Measurements from ENCODE around the gene CCDC141. TPM values are rescaled to one million over a fixed set of nuclear protein-coding genes. Genes with fewer than 3 reads are reported as not detected.
A peak's percentile ranks its signal among the peaks of the same experiment; 100 is the strongest.

CCDC141 gene
- total RNA-seq, 1 experiment from 2014 or later: not detected

DNA sequence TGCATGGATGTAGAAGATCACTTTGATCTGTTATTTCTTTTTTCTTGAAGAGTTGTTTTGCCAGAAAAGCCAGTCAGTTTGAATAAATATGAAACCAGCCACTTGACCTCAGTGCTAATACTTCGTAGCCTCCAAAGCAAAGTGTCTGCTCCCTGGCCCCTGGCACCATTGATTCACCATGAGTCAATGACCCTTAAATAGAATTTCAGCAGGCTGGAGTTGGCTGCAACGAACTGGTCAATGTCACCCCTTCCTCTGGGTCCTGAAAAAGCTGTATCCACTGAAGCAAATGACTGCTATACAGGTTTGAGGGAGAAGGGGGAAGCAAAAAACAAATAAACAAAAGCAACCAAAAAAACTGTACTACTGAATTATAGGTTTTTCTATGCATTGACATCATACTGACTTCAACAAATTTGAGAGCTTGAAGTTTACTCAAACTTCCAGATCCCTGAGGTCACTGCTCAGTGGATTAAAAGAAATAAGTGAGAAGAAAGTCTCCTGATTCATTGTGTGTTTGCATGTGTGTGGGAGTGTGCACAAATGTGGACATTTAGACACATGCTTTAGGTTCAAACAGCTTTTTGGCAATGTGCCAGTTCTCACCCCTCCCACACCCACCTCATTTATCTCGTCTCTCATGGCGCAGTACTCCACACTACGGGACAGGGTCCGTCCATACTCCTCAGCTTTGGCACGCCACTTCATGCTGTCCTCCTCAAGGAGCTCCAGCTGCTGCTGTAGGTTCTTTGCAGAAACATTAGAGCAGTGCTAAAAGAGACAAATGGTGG, 184.6 kb downstream of the CCDC141 start:
- in situ Hi-C loops (cut with HindIII; ENCODE audit: low pct_unique_long_range_greater_than_20kb, low sequenced_read_pairs): no loop called here
- DNase-seq (ENCODE audit: low read depth, low spot score): no peak

DNA sequence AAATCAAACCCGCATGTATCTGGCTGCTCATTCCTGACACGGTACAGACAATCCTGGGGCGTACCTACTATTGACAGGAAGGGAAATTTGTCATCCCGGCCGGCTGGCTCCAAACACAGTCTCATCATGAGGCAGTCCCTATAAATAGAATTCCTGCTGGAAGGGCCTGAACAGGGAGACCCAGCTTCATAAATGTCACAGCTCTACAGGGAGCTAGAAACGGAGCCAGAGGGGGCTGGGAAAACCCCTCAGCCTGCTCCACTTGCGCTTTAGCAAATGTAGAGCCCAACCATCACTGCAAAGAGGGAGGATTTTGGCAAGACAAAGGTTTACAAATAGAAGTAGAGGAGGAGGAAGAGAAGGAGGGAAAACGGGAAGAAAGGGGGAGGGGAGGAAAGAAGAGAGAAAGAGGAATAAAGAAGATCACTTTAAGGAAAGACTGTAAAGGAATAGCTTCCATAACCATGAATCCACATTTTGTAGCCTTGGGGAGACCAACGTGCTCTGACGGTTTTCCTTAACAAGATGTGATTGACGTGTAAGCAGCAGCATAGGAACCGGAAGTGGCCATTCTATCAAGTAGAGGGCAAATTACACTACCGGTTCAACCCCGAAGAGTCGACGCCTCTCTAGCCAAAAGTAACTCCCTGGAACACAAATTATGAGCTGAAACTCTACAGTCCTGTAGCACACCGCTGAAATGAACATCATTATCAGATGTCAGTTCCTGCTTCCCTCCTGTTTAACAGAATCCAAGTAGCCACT, 185.9 kb downstream of the CCDC141 start:
- in situ Hi-C loops (cut with HindIII; ENCODE audit: low pct_unique_long_range_greater_than_20kb, low sequenced_read_pairs): no loop called here
- no peak for DNase-seq (ENCODE audit: low read depth, low spot score)

DNA sequence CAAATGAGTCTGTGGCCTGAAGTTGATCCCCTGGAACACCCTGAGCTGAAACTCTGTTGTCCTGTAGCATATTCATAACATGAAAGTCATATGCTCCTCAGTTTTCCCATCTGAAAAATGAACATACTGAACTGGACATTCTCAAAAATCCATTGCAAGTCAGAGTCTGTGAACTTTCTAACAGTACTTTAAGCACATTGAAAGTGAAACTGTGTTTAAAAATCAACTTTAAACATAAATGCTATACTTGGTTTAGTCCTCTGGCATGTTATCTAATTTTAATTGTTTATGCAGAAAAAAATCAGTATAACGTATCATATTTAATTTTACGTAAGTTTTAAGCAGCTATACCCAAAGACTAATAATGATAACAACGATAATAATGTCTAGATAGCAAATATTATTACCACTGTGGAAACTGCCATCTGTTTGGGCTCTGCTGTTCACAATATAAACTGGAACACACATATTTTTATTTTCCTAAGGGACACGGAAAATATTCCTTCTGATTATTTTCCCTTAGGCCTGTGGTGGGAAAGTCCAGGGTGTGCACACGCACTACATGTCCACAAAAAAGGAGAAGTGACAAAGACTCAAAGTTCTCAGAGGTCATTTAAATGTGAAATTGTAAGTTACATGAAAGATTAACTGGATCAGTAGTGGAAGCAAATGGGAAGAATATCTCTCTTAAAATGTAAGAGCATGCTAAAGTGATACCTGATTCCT, 186.6 kb downstream of the CCDC141 start:
- in situ Hi-C loops (cut with HindIII; ENCODE audit: low pct_unique_long_range_greater_than_20kb, low sequenced_read_pairs): no loop called here

DNA sequence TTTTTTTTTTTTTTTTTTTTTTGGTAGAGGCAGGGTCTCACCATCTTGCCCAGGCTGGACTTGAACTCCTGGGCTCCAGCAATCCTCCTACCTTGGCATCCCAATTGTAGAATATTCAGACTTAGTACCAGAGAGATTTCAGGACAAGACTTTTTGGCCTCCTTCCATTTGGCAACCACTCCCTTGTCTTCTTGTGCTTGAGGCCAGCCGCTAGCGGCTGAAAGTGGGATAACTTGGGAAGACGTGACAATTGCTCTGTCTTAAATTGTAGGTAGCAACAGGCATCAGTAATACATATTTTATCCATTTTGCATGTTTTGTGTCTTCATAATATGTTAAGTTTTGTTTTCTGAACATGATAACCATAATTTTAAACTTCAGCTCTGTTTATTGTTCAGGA, 189.4 kb downstream of the CCDC141 start:
- in situ Hi-C loops (cut with HindIII; ENCODE audit: low pct_unique_long_range_greater_than_20kb, low sequenced_read_pairs): no loop called here
- DNase-seq (ENCODE audit: low read depth, low spot score): peak; percentile 32

More for the DNA sequence above, 186.6 kb downstream of the CCDC141 start:
- DNase-seq (ENCODE audit: low read depth, low spot score): no peak

DNA sequence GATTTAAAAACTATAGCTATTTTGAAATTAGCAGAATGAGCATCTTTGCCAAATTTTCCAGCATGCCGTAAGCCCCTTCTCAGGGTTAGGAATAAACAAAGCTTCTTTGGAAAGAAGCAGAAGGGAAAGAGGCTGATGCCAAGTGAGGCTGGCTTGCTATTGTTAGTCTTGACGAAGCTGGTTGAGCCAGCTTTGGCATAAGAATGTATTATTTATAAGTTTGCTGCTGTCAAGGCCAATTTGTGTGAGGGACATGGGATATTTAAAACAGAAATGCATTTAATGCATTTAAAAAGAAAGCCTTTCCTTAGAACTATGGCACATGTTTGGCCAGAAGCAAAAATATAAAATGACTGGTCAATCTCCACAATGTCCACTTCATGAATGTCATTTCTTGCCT, 190.2 kb downstream of the CCDC141 start:
- in situ Hi-C loops (cut with HindIII; ENCODE audit: low pct_unique_long_range_greater_than_20kb, low sequenced_read_pairs): no loop called here
- DNase-seq (ENCODE audit: low read depth, low spot score): no peak

DNA sequence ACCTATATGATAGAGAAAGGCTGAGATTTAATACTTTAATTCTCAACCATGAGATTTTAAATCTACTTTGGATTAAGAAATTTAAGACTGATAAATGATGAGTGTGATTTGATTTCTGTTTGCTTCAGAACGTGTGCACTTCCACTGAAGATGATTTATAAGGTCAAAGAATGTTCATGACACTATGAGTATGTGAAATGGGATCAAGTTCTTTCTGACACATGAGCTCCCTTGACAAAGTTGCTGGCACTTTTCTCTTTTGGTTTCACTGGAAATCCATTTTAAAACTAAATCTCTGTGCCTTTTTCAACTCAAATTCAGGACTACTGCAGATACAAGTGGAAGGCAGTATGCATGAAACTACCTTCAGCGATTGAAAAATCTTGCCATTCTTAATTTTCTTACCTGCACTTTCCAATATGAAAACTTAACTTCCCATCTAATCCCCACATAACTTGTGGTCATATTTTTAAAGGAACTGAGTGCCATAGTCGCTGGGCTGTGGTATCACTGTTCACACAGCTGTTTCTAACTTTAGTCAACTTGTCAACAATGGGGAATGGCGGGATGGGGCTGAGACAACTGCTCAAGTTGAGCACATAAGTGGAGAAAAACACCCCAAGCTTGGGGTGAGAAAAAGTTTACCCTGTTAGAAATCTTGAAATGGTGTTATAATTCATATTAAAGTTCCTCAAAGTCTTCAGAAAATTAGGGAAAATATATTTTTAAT, 190.9 kb downstream of the CCDC141 start:
- DNase-seq (ENCODE audit: low read depth, low spot score): no peak
- in situ Hi-C loops (cut with HindIII; ENCODE audit: low pct_unique_long_range_greater_than_20kb, low sequenced_read_pairs): no loop called here

DNA sequence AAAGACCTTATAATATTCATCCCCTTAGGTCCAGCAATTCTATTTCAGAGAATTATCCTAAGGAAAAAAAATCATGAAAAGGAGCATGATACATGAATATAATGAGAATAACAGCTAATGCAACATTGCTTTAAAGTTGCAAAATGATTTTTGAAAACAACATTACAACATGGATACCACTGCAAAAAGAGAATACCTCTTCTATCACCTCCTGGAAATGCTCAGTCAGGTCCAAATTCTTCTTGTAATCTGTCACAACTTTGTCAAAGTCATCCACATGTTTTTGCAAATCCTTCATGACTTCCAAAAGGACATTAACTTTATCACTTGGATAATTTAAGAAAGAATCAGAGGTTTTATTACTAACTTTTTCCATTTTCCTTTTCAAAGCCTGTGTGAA, 194.8 kb downstream of the CCDC141 start:
- DNase-seq (ENCODE audit: low read depth, low spot score): no peak
- in situ Hi-C loops (cut with HindIII; ENCODE audit: low pct_unique_long_range_greater_than_20kb, low sequenced_read_pairs): no loop called here

DNA sequence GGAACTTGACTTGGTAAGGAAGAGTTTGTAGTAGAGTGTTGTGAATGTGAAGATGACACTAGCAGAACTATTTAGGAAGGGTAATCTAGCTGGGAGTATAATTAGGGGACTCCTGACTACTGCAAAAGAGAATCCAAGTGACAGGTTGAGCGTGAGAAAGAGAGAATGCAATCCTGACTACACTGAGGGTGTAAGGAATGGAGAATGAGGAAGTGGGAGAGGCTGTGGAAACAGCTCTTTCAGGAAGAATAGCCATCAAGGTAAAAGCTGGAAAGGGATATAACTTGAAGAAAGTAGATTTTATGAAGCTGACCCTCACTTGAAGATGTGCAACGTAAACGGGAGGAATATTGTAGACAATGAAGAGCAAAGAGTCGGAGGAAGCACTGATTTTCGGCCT, 201.6 kb downstream of the CCDC141 start:
- in situ Hi-C loops (cut with HindIII; ENCODE audit: low pct_unique_long_range_greater_than_20kb, low sequenced_read_pairs): no loop called here
- DNase-seq (ENCODE audit: low read depth, low spot score): no peak

DNA sequence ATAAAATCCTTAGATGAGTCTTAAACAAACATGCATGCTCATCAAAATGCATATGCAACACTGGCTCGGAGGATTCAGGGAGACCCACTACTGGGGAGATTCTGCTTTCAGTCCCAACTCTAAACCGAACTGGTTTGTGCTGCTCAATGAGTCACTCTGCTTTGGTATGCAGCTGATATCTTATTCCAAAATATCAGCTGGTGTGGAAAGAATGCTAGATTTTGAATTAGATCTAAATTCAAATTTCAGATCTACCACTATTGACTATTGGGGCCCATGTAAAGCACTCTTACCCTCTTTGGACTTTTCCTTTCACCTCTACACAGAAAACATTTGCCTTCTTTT, 203.5 kb downstream of the CCDC141 start:
- no peak for DNase-seq (ENCODE audit: low read depth, low spot score)
- in situ Hi-C loops (cut with HindIII; ENCODE audit: low pct_unique_long_range_greater_than_20kb, low sequenced_read_pairs): no loop called here

DNA sequence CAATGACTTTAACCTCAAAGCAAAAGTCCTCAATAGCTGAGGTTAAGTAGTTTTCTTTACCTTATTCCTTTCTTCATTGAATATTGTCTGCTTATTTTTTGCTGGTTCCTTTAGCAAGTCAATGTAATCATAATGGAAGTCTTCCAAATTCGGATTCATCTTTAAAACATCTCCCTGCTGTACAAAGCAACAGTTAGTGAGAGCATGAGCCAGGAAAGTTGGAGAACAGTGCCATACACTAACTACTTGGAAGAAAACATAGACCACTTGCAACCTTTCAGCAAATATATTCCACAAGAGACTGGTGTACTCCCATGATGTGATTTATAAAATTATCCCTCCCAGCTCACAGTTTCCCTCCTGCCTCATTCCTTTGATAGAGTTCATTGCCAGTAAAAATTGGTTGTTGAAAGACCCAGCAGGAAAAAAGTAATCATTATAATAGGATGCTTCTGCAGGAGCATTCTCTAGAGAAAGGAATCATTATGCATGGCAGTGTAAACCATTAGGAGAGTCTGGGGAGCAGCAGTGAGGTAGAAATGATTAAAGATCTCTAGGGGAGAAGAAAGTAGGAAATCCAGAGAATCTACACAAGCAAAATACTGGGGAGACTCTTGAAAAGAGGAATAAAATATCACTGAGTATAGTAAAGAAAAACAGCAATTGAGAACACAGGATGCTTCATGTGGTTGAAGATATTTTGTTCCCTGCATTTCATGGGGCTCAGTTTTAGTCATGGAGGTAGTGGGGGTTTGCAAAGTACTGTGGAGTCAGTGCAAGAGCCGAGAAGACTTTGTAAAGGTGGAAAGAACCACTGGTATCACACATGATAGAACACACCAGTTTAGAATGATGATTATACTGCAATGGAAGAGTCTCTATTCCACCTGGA, 204.1 kb downstream of the CCDC141 start:
- no peak for DNase-seq (ENCODE audit: low read depth, low spot score)

DNA sequence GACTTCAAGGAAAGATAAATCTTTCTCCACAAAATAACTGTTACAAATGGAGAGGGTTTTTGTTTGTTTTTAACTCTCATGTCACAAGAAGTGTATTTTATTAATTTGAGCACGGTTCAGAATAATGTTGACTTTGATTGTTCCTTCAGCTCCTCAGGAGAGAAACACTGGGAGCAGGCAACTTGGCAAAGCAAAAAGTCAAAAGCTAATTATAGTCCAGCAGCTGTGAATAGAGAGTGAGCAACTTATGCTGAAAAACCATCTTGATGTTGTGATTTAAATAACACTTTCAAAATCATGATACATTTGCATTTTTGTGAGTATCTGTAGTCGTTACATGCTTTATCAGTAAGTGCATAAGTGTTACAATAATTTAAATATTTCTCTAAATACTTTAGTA, 205.2 kb downstream of the CCDC141 start:
- no peak for DNase-seq (ENCODE audit: low read depth, low spot score)
- in situ Hi-C loops (cut with HindIII; ENCODE audit: low pct_unique_long_range_greater_than_20kb, low sequenced_read_pairs): no loop called here

More for the DNA sequence above, 204.1 kb downstream of the CCDC141 start:
- in situ Hi-C loops (cut with HindIII; ENCODE audit: low pct_unique_long_range_greater_than_20kb, low sequenced_read_pairs): no loop called here

DNA sequence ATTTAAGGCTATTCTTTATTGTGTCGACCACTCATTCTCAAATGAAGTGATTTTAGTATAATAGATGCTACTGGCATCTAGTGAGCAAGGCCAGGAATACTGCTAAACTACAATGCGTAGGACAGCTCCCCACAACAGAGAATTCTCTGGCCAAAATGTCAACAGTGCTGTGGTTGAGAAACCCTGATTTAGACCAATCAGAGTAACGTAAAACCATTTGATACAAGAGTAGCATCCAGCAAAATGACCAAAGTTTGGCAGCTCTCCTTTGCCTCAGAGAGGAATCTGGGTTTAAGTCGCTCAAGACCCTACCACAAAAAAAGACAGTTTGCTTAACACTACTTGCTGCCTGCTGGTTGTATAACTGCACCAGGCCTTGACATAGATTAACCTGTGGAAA, 205.7 kb downstream of the CCDC141 start:
- DNase-seq (ENCODE audit: low read depth, low spot score): no peak
- in situ Hi-C loops (cut with HindIII; ENCODE audit: low pct_unique_long_range_greater_than_20kb, low sequenced_read_pairs): no loop called here

DNA sequence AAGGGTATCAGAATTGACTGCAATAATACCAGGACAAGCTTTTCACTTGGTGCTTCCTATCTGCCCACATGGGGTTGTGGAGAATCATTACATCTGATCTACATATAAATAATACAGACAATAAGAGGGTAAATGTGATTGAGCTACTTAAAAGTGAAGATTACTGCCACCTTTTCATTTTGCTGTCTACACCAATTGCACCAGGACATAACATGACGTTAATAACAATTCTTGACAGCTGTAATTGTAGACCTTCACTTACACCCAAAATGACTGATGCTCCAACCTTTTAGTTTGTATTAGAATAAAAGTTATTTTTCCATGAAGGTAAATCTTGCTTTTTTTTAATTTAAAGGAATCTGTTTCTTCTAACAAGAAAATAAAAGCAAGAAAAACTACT, 206.2 kb downstream of the CCDC141 start:
- no peak for DNase-seq (ENCODE audit: low read depth, low spot score)
- in situ Hi-C loops (cut with HindIII; ENCODE audit: low pct_unique_long_range_greater_than_20kb, low sequenced_read_pairs): no loop called here

DNA sequence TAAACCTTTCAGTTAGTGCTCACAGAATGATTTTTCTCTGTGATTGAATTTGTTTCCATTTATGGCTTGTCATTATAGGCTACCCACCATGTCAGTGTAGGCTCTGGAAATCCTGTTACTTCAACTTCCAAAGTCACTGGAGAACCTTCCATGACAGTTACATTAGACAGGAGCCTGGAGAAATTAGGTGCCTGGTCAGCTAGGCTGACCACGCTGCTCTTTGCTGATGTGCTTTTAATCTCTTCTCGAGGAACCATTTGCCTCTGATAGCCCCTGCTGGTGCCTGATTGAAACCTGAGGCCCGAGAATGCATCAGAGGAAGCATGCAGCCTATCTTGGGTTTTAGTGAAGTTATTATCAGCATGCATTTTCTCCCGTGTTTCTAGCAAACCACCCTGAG, 213.1 kb downstream of the CCDC141 start:
- in situ Hi-C loops (cut with HindIII; ENCODE audit: low pct_unique_long_range_greater_than_20kb, low sequenced_read_pairs): no loop called here

DNA sequence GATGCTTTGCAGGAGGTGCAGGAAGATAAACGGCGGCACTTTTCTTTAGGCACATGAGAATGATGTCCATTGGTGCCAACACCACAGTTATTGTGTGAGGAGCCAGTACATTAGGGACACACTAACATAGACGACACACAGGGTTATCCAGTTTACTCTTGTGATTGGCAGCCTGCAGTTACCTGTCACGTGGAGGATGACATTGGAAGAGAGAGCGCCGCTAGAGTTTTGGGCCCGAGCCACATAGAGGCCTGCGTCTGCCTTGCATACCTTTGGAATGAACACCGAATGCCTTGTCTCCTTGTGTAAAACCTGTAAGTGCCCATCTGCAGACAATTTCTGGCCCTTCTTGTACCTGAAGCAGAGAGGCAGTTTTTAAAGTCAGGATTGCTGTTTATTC, 215.9 kb downstream of the CCDC141 start:
- DNase-seq (ENCODE audit: low read depth, low spot score): no peak
- in situ Hi-C loops (cut with HindIII; ENCODE audit: low pct_unique_long_range_greater_than_20kb, low sequenced_read_pairs): no loop called here

More for the DNA sequence above, 213.1 kb downstream of the CCDC141 start:
- DNase-seq (ENCODE audit: low read depth, low spot score): no peak

DNA sequence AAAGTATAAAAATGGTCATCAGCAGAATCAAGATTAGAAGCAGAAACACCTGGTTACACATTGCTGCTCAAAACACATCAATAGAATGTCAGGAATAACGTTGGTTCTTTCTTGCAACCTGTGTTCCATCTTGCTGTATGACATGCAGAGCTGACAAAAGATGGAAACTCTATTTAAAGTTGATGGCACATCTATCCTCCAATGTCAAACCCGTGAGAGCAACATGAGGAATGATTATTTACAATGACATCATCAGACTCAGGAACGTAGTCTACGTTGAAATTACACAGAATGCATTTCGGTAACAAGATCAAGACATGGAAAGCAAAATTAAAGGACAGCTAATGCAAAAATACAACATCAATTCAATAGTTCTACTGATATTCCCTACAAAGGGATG, 216.6 kb downstream of the CCDC141 start:
- no peak for DNase-seq (ENCODE audit: low read depth, low spot score)
- in situ Hi-C loops (cut with HindIII; ENCODE audit: low pct_unique_long_range_greater_than_20kb, low sequenced_read_pairs): no loop called here

DNA sequence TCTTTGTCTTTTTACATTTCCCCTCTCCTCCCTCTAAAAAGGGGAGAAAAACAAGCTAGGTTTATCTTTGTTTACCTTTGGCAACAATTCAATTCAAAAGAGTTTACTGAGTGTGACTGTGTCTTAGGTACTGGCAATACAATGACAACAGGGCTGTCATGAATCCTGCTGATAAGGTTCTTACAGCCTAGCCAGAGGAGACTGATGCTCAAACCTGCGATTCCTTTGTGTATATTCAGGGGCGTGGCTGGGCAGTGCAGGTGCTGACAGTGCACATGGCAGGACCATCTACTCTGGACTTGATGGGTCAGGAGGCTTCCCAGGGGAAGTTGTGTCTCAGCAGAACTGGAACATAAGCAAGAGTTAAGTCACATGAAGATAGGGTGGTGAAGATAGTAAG, 219.5 kb downstream of the CCDC141 start:
- in situ Hi-C loops (cut with HindIII; ENCODE audit: low pct_unique_long_range_greater_than_20kb, low sequenced_read_pairs): no loop called here
- no peak for DNase-seq (ENCODE audit: low read depth, low spot score)
